HG03575 (cell line): ENCODE data around the gene PWWP2B.

Experiments used
- ATAC-seq: cut with Tn5 transposase; IDR thresholded peaks from one replicate; pipeline ENCODE4 v1.9.1; 2021; ENCODE audit not compliant: unreplicated experiment, insufficient number of reproducible peaks, low FRiP score; ENCODE audit errors: extremely low read depth

The PWWP2B gene

GRCh38 chr10:132436861-132437410 lies 39.9 kb downstream of the PWWP2B start:
- no peak for ATAC-seq

DNA sequence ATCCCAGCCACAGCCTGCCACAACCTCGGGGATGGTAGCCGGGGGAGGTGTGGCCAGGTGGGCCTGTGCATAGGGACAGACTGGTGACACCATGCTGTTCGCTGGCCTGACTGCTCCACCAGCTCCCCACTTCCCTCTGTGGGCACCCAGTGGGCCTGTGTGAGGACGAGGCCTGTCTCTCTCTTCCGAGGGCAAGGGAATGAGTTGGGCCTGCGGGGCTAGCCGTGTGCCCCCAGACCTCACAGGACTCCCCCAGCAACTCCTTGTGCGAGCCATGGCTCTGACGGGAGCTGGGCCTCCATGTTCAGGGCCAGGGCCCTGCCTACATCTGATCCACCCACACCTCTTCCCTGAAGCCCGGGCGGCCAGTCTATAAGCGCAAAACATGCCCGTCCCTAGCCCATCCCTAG lies 40.5 kb downstream of the PWWP2B start:
- ATAC-seq = no peak

DNA sequence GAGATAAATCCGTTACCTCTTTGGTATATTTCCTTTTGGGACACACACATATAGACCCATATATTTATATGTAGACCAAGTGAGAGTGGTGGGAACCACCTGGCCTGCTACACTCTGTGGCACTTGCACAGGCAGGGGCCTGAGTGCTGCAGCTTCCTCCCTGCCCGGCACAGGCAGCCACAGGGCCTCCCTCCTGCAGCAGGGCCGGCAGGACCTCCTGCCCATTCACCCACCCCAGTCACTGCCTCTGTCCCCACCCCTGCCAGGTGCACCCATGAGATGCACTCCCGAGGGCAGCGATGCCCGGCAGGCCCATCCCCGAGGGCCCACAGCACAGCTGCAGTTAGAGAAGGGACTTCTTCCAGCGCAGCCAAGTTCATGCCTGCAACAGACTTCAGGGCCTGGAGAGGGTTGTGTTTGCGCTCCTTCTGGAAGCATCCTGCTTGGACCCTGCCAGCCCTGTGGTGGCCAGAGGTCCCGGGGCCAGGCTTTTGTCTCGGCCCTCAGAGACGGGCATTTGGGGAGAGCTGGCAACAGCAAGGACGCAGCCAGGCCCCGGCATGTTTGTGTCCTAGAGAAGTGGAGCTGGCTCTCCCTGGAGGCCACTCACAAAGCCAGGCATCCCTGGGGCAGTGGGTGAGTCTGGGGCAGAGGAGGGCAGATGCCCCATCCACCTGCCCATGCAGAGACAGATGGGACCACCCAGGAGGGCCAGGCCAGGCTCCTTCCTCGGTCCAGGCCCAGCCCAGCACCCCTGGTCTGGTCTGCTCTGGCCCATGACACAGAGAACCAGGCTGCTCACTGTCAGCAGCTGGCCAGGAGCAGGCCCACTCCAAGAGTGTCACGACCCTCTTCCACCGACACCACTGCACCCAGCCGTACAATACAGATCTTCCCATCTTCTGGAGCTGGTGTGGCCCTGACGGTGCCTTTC lies 41.4 kb downstream of the PWWP2B start:
- no peak for ATAC-seq

DNA sequence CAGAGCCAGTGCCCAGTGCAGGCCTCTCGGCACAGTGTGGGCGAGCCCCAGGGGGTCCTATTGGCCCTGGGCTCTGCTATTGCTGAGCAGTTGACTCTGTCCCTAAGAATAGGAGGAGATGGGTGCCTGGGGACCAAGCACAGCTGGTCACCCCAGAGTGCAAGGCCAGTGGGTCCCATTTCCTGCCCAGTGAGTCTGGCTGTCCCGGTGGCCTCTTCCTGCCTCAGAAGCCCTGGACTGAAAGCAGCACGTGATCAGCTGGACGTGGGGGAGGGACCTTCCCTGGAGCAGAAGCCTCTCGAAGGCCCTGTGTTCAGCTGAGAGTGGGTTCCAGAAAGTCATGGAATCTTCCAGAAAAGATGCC lies 42.0 kb downstream of the PWWP2B start:
- no peak for ATAC-seq

GRCh38 chr10:132439424-132440163 lies 42.6 kb downstream of the PWWP2B start:
- no peak for ATAC-seq

DNA sequence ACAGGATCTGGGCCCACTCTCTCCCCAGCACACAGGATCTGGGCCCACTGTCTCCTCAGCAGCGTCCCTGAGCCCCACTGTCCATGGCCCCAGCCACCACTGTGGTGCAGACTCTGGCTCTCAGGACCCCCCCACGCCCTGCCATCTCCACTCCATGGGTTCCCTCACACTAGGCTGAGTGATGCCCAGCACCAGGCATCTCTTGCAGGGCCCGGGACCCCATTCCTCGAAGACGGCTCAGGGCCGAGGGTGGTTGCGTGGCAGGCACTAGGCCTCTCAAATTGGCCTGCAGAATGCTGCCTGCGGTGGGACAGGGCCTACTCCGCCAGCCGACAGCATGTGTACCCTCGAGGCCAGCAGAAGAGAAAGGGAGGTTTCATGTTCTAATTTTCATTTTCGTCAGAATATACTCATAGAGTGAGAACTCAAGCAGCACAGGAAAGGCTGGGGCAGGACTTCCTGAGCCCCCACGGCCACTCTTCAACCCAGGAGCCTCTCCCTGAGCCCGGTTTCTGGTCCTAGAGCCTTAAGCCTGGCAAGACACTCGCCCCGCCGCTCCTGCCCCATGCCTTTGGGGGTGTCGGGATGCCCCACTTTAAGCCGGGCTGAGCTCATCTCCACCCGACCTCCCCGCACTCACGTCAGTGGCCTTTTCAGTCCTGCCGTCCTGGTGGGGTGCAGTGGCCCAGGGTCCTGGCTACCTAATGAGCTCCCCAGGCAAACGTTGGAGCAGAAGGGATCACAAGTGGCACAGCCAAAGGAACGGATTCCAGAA lies 44.0 kb downstream of the PWWP2B start:
- ATAC-seq = no peak

- no peak for ATAC-seq
These were observed 45.0 kb downstream of the PWWP2B start for GRCh38 chr10:132441818-132442524.

- ATAC-seq = no peak
These were observed 45.6 kb downstream of the PWWP2B start for GRCh38 chr10:132442636-132443035.

- no peak for ATAC-seq
These were observed 46.6 kb downstream of the PWWP2B start for GRCh38 chr10:132443605-132443982.

- ATAC-seq = no peak
These were observed 47.2 kb downstream of the PWWP2B start for GRCh38 chr10:132443983-132444876.

GRCh38 chr10:132444877-132445351 lies 47.9 kb downstream of the PWWP2B start:
- ATAC-seq = no peak

GRCh38 chr10:132445516-132446194 lies 48.7 kb downstream of the PWWP2B start:
- no peak for ATAC-seq

DNA sequence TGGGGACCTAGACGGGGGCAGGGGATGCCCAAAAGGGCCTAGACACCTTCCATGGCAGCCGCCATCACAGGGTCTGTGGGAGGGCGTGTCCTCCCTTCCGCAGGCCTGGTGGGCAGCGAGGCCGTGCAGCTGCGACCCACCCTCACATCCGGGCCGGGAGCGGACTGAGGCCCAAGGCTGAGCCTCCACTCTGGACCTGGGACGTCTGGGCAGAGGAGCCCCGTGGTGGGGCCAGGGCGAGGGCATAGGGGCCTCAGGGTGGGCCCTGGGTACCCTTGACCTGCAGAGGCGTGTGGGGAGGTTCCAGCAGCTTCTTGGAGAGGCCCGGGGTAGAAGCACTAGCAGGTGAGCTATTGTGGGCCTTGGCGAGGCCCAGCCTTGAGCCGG lies 49.2 kb downstream of the PWWP2B start:
- no peak for ATAC-seq

DNA sequence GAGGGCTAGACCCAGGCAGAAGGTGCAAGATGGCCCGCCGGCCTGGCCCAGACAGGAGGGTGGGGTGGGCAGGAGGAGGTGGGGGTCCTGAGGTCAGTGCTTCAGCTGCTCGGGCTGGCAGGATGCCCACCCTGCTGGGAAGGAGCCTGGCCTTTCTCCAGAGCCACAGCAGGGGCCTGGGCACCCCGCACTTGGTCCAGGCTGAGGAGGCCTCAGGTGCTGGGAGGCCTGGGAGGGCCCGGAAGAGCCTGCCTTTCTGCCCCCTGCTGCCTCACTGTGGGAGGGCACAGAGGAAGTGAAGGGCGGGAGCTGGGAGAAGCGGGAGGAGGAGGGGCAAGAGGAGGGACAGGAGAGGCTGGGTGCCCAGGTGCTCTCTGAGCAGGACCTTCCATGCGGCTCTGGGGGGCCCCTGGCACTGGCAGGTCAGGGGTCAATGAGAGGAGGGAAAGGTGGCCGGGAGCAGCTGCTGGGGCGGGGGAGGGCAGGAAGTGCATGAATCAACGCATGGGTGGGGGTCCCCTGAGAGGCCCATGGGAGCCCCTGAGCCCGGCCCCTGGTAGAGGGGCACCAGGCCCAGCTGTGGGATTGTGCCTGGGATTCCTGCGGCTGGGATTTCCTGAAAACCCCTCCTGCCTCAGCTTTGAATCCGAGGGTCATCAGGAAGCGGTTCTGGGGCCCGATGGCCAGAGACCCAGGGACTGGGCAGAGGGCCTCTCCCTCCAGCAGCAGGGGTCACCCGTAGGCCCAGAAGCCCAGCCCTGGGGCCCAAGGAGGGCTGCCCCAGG lies 49.9 kb downstream of the PWWP2B start:
- ATAC-seq = no peak

GRCh38 chr10:132447446-132448247 lies 50.6 kb downstream of the PWWP2B start:
- no peak for ATAC-seq

DNA sequence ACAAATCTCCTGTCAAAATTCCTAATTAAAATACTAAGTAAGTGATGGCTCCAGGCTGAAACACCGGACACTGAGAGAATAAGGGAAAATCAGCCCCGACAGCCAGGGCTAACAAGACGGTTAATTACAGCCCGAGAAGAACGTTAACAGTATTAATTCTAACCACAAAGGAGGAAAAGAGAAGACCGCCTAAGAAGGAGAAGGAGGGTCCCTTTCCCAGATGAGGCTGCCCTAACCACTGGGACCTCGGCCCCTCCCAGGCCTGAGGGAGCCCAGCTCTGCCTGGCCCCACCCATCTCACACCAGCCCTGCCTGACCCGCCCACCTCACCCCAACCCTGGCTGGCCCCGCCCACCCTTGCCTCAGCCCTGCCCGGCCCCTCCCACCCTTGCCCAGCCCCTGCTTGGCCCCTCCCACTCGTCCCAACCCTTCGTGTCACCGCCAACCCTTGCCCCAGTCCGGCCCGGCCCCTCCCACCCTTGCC lies 51.3 kb downstream of the PWWP2B start:
- ATAC-seq = no peak
